KMS-11 (cell line): ENCODE results near the gene CLEC4G.

Experiments
- H2AFZ ChIP-seq: fragments of 200-600 bp; sonication (generic); 2 replicates; pipeline ENCODE4 v1.6.1; 2016; ENCODE audit warnings: antibody characterized with exemption, mixed run types, low read depth
- H3K27ac ChIP-seq: fragments of 200-600 bp; sonication (generic); 2 replicates; pipeline ENCODE4 v1.6.1; 2016; ENCODE audit warnings: mild to moderate bottlenecking, mixed run types
- H3K27me3 ChIP-seq: fragments of 200-600 bp; sonication (generic); 2 replicates; pipeline ENCODE4 v1.6.1; 2017; ENCODE audit warnings: mild to moderate bottlenecking, low read depth, mixed run types, moderate library complexity; ENCODE audit not compliant: insufficient read depth
- H3K36me3 ChIP-seq: fragments of 200-600 bp; sonication (generic); 2 replicates; pipeline ENCODE4 v1.6.1; 2017; ENCODE audit warnings: mild to moderate bottlenecking, mixed run types; ENCODE audit not compliant: insufficient read depth
- H3K4me1 ChIP-seq: fragments of 200-600 bp; sonication (generic); 2 replicates; pipeline ENCODE4 v1.6.1; 2016; ENCODE audit warnings: mild to moderate bottlenecking, low read depth, mixed run types; ENCODE audit not compliant: poor library complexity, severe bottlenecking
- H3K4me2 ChIP-seq: fragments of 200-600 bp; sonication (generic); 2 replicates; pipeline ENCODE4 v1.7.0; 2016; ENCODE audit warnings: mild to moderate bottlenecking, mixed run types
- H3K4me3 ChIP-seq: fragments of 200-600 bp; sonication (generic); IDR thresholded peaks from 2 replicates; pipeline ENCODE4 v1.6.1; 2017; ENCODE audit warnings: low read depth, low read length, mixed read lengths; ENCODE audit not compliant: insufficient read depth
- H3K79me2 ChIP-seq: fragments of 200-600 bp; sonication (generic); 2 replicates; pipeline ENCODE4 v1.6.1; 2016; ENCODE audit warnings: low read depth, mixed run types; ENCODE audit not compliant: insufficient read depth
- H3K9ac ChIP-seq: fragments of 200-600 bp; sonication (generic); 2 replicates; pipeline ENCODE4 v1.6.1; 2016; ENCODE audit warnings: mild to moderate bottlenecking, mixed run types
- H4K20me1 ChIP-seq: fragments of 200-600 bp; sonication (generic); 2 replicates; pipeline ENCODE4 v1.6.1; 2016; ENCODE audit warnings: mild to moderate bottlenecking, mixed run types; ENCODE audit not compliant: insufficient read depth
- CTCF ChIP-seq: fragments of 200-600 bp; sonication (generic); conservative IDR thresholded peaks from 2 replicates; pipeline ENCODE4 v1.6.1; 2017; ENCODE audit warnings: low read depth, mild to moderate bottlenecking, antibody characterized with exemption, low read length, moderate library complexity, mixed read lengths

Gene CLEC4G

GRCh38 chr19:7756258-7756657 is 24.3 kb upstream of the CLEC4G start:
- TF ChIP-seq CTCF, result no peak
- Histone ChIP-seq H4K20me1 (no peaks in the 10 kb centered on the region), H3K4me2 (no peak overlapping the region), H2AFZ (no peak overlapping the region), H3K79me2 (no peaks in the 10 kb centered on the region), H3K4me3 (no peak overlapping the region), H3K36me3 (no peaks in the 10 kb centered on the region), H3K27me3 (peaks cover 20% of the 10 kb centered on the region; the same call in 1 of the 2 replicates), H3K4me1 (no peaks in the 10 kb centered on the region), H3K27ac (no peak overlapping the region), H3K9ac (no peak overlapping the region)

- no peak for TF ChIP-seq CTCF
- Histone ChIP-seq H3K4me3 (no peak overlapping the region), H2AFZ (no peak overlapping the region), H3K4me2 (no peak overlapping the region), H3K27me3 (peaks cover 31% of the 10 kb centered on the region; the same call in 1 of the 2 replicates), H4K20me1 (no peaks in the 10 kb centered on the region), H3K36me3 (no peaks in the 10 kb centered on the region), H3K79me2 (no peaks in the 10 kb centered on the region), H3K4me1 (no peaks in the 10 kb centered on the region), H3K9ac (no peak overlapping the region), H3K27ac (no peak overlapping the region)
These were observed 19.4 kb upstream of the CLEC4G start for GRCh38 chr19:7751157-7751783.

GRCh38 chr19:7748756-7749155 is 16.8 kb upstream of the CLEC4G start:
- no peak overlapping the region for H2AFZ ChIP-seq
- no peaks in the 10 kb centered on the region for H3K4me1 ChIP-seq
- no peak overlapping the region for H3K9ac ChIP-seq
- peaks cover 33% of the 10 kb centered on the region; the same call in 1 of the 2 replicates for H3K27me3 ChIP-seq
- H4K20me1 ChIP-seq, result no peaks in the 10 kb centered on the region
- H3K4me3 ChIP-seq, result no peak overlapping the region
- H3K27ac ChIP-seq, result no peak overlapping the region
- no peak for TF ChIP-seq CTCF
- no peaks in the 10 kb centered on the region for H3K79me2 ChIP-seq
- no peak overlapping the region for H3K4me2 ChIP-seq
- no peaks in the 10 kb centered on the region for H3K36me3 ChIP-seq

GRCh38 chr19:7748171-7748570 is 16.3 kb upstream of the CLEC4G start:
- Histone ChIP-seq H3K9ac (no peak overlapping the region), H3K36me3 (no peaks in the 10 kb centered on the region), H3K27ac (no peak overlapping the region), H3K4me1 (no peaks in the 10 kb centered on the region), H3K79me2 (no peaks in the 10 kb centered on the region), H2AFZ (no peak overlapping the region), H3K4me2 (no peak overlapping the region), H3K27me3 (peaks cover 32% of the 10 kb centered on the region; the same call in 1 of the 2 replicates), H4K20me1 (no peaks in the 10 kb centered on the region), H3K4me3 (no peak overlapping the region)
- TF ChIP-seq CTCF, result no peak
